ENCODE data around the gene RAD54L.

GRCh38 chr1:46277658-46278373 is 30.3 kb downstream of the RAD54L start:
- no peak for TF ChIP-seq GATA3 (IDR thresholded peaks at IDR 0.05; ENCODE audit: low read depth, low read length)
- TF ChIP-seq GATA2 (IDR thresholded peaks at IDR 0.05; ENCODE audit: low read depth, low read length) = no peak
